ENCODE results near the gene PROZ.
A peak's percentile ranks its signal among the peaks of the same experiment; 100 is the strongest.

Gene PROZ

GRCh38 chr13:113205428-113205931 is 47.0 kb downstream of the PROZ start:
- H3K27me3 Mint-ChIP-seq, result no peaks in the 10 kb centered on the region
- no peak for ATAC-seq
- peaks cover 32% of the 10 kb centered on the region for H3K36me3 Mint-ChIP-seq (ENCODE audit: low read depth)
- peaks cover 61% of the 10 kb centered on the region for H3K4me1 Mint-ChIP-seq
- H3K9me3 Mint-ChIP-seq, result no peaks in the 10 kb centered on the region
- peak overlapping the region; percentile 63 for H3K27ac Mint-ChIP-seq
- no peak for DNase-seq
- H3K4me3 Mint-ChIP-seq, result peak overlapping the region; percentile 95

- peak overlapping the region; percentile 83 for H3K27ac Mint-ChIP-seq
- ATAC-seq (no peak), DNase-seq (no peak)
- H3K27me3 Mint-ChIP-seq, result no peaks in the 10 kb centered on the region
- H3K4me1 Mint-ChIP-seq, result peaks cover 63% of the 10 kb centered on the region
- H3K4me3 Mint-ChIP-seq, result peak overlapping the region; percentile 95
- H3K9me3 Mint-ChIP-seq, result no peaks in the 10 kb centered on the region
- peaks cover 46% of the 10 kb centered on the region for H3K36me3 Mint-ChIP-seq (ENCODE audit: low read depth)
Observed at GRCh38 chr13:113207460-113207859, 49.0 kb downstream of the PROZ start.

- Mint-ChIP-seq H3K9me3 (no peaks in the 10 kb centered on the region), H3K4me3 (peak overlapping the region; percentile 95), H3K27ac (peak overlapping the region; percentile 83), H3K27me3 (no peaks in the 10 kb centered on the region), H3K36me3 (ENCODE audit: low read depth) (peaks cover 46% of the 10 kb centered on the region), H3K4me1 (peaks cover 59% of the 10 kb centered on the region)
- ATAC-seq (peak; percentile 2), DNase-seq (peak; percentile 16)
Observed at GRCh38 chr13:113207890-113208420, 49.5 kb downstream of the PROZ start.

GRCh38 chr13:113208421-113209335 is 50.2 kb downstream of the PROZ start, which contains the start of gene PCID2:
TSS of gene PCID2 (minus strand) at chr13:113208669. CDS start at chr13:113208634, 35 bp downstream.
- no peaks in the 10 kb centered on the region for H3K9me3 Mint-ChIP-seq
- ATAC-seq, result peak; percentile 78
- peaks cover 47% of the 10 kb centered on the region for H3K36me3 Mint-ChIP-seq (ENCODE audit: low read depth)

GRCh38 chr13:113209336-113209758 is 50.9 kb downstream of the PROZ start, which contains the start of gene CUL4A:
TSS of gene CUL4A (plus strand) at chr13:113209613. CDS start at chr13:113209628, 15 bp downstream.
- Mint-ChIP-seq H3K27ac (peak within 1 kb of the TSS; percentile 86), H3K27me3 (no peaks in the 10 kb centered on the region), H3K4me1 (peaks cover 47% of the 10 kb centered on the region), H3K9me3 (no peaks in the 10 kb centered on the region), H3K4me3 (peak within 1 kb of the TSS; percentile 95), H3K36me3 (ENCODE audit: low read depth) (peaks cover 48% of the 10 kb centered on the region)
- DNase-seq (peak; percentile 81), ATAC-seq (peak; percentile 53)

More at GRCh38 chr13:113208421-113209335, 50.2 kb downstream of the PROZ start, which contains the start of gene PCID2:
- peak within 1 kb of the TSS; percentile 95 for H3K4me3 Mint-ChIP-seq
- DNase-seq, result peak; percentile 91
- peak within 1 kb of the TSS; percentile 83 for H3K27ac Mint-ChIP-seq
- H3K27me3 Mint-ChIP-seq, result no peaks in the 10 kb centered on the region
- H3K4me1 Mint-ChIP-seq, result peaks cover 53% of the 10 kb centered on the region

GRCh38 chr13:113209759-113210421 is 51.4 kb downstream of the PROZ start:
- H3K27ac Mint-ChIP-seq, result peak overlapping the region; percentile 86
- peak overlapping the region; percentile 86 for H3K4me3 Mint-ChIP-seq
- DNase-seq (peak; percentile 77), ATAC-seq (peak; percentile 57)
- H3K27me3 Mint-ChIP-seq, result no peaks in the 10 kb centered on the region
- peaks cover 47% of the 10 kb centered on the region for H3K36me3 Mint-ChIP-seq (ENCODE audit: low read depth)
- peaks cover 42% of the 10 kb centered on the region for H3K4me1 Mint-ChIP-seq
- no peaks in the 10 kb centered on the region for H3K9me3 Mint-ChIP-seq

GRCh38 chr13:113210833-113211232 is 52.4 kb downstream of the PROZ start:
- Mint-ChIP-seq H3K27ac (peak overlapping the region; percentile 86), H3K4me1 (peaks cover 33% of the 10 kb centered on the region)
- no peak for ATAC-seq

GRCh38 chr13:113211774-113212173 is 53.3 kb downstream of the PROZ start:
- peaks cover 23% of the 10 kb centered on the region for H3K4me1 Mint-ChIP-seq

More at GRCh38 chr13:113210833-113211232, 52.4 kb downstream of the PROZ start:
- H3K27me3 Mint-ChIP-seq, result no peaks in the 10 kb centered on the region
- peak overlapping the region; percentile 86 for H3K4me3 Mint-ChIP-seq
- no peaks in the 10 kb centered on the region for H3K9me3 Mint-ChIP-seq
- no peak for DNase-seq
- peaks cover 40% of the 10 kb centered on the region for H3K36me3 Mint-ChIP-seq (ENCODE audit: low read depth)

GRCh38 chr13:113216254-113217048 is 58.0 kb downstream of the PROZ start:
- peak; percentile 18 for ATAC-seq
- no peak overlapping the region for H3K4me3 Mint-ChIP-seq
- no peaks in the 10 kb centered on the region for H3K27me3 Mint-ChIP-seq
- H3K4me1 Mint-ChIP-seq, result peaks cover 5% of the 10 kb centered on the region
- peaks cover 22% of the 10 kb centered on the region for H3K36me3 Mint-ChIP-seq (ENCODE audit: low read depth)
- no peak overlapping the region for H3K27ac Mint-ChIP-seq
- no peaks in the 10 kb centered on the region for H3K9me3 Mint-ChIP-seq
- no peak for DNase-seq

More at GRCh38 chr13:113211774-113212173, 53.3 kb downstream of the PROZ start:
- Mint-ChIP-seq H3K4me3 (peak overlapping the region; percentile 86), H3K27ac (peak overlapping the region; percentile 64), H3K9me3 (no peaks in the 10 kb centered on the region), H3K36me3 (ENCODE audit: low read depth) (peaks cover 32% of the 10 kb centered on the region), H3K27me3 (no peaks in the 10 kb centered on the region)
- ATAC-seq (no peak), DNase-seq (peak; percentile 20)

GRCh38 chr13:113218586-113218985 is 60.1 kb downstream of the PROZ start:
- Mint-ChIP-seq H3K9me3 (no peaks in the 10 kb centered on the region), H3K27me3 (no peaks in the 10 kb centered on the region), H3K27ac (no peak overlapping the region), H3K4me3 (no peak overlapping the region), H3K36me3 (ENCODE audit: low read depth) (peaks cover 28% of the 10 kb centered on the region), H3K4me1 (peaks cover 12% of the 10 kb centered on the region)
- no peak for DNase-seq
- ATAC-seq, result no peak

GRCh38 chr13:113219256-113219940 is 61.0 kb downstream of the PROZ start:
- Mint-ChIP-seq H3K36me3 (ENCODE audit: low read depth) (peaks cover 32% of the 10 kb centered on the region), H3K9me3 (no peaks in the 10 kb centered on the region), H3K27ac (no peak overlapping the region), H3K4me3 (no peak overlapping the region), H3K4me1 (peaks cover 12% of the 10 kb centered on the region), H3K27me3 (no peaks in the 10 kb centered on the region)
- ATAC-seq, result no peak
- DNase-seq, result no peak

- H3K27ac Mint-ChIP-seq, result no peak overlapping the region
- no peak overlapping the region for H3K4me3 Mint-ChIP-seq
- DNase-seq (no peak), ATAC-seq (no peak)
- H3K4me1 Mint-ChIP-seq, result peaks cover 12% of the 10 kb centered on the region
- peaks cover 39% of the 10 kb centered on the region for H3K36me3 Mint-ChIP-seq (ENCODE audit: low read depth)
- no peaks in the 10 kb centered on the region for H3K9me3 Mint-ChIP-seq
- no peaks in the 10 kb centered on the region for H3K27me3 Mint-ChIP-seq
Observed at GRCh38 chr13:113220141-113220598, 61.7 kb downstream of the PROZ start.

- no peaks in the 10 kb centered on the region for H3K9me3 Mint-ChIP-seq
- H3K27ac Mint-ChIP-seq, result no peak overlapping the region
- no peak overlapping the region for H3K4me3 Mint-ChIP-seq
- peaks cover 41% of the 10 kb centered on the region for H3K36me3 Mint-ChIP-seq (ENCODE audit: low read depth)
- peak; percentile 16 for DNase-seq
- no peaks in the 10 kb centered on the region for H3K27me3 Mint-ChIP-seq
- H3K4me1 Mint-ChIP-seq, result peaks cover 12% of the 10 kb centered on the region
- no peak for ATAC-seq
Observed at GRCh38 chr13:113220877-113221276, 62.4 kb downstream of the PROZ start.

All from activated naive CD8-positive, alpha-beta T cell treated with anti-CD3 and anti-CD28 coated beads, Interleukin-2, amount 50 U/mL, for 24 hours (primary cell).